Measurements from ENCODE around the gene RAB10.

The RAB10 gene

GRCh38 chr2:26182441-26182840 is 148.6 kb downstream of the RAB10 start:
- no peak overlapping the region for H3K4me3 ChIP-seq (ENCODE audit: low read depth, low read length)
- no peak for DNase-seq (ENCODE audit: low read depth)
- TF ChIP-seq MYC (IDR thresholded peaks at IDR 0.05; ENCODE audit: low read depth, low read length) (no peak), MAX (IDR thresholded peaks at IDR 0.05; ENCODE audit: low read depth, low read length) (no peak), CTCF (IDR thresholded peaks at IDR 0.05; ENCODE audit: low read depth, low read length) (no peak), POLR2A (IDR thresholded peaks at IDR 0.05; ENCODE audit: extremely low read depth, insufficient read length) (no peak)

GRCh38 chr2:26182887-26183630 is 149.2 kb downstream of the RAB10 start:
- DNase-seq (ENCODE audit: low read depth) = no peak
- TF ChIP-seq MYC (IDR thresholded peaks at IDR 0.05; ENCODE audit: low read depth, low read length) (no peak), POLR2A (IDR thresholded peaks at IDR 0.05; ENCODE audit: extremely low read depth, insufficient read length) (no peak), MAX (IDR thresholded peaks at IDR 0.05; ENCODE audit: low read depth, low read length) (no peak), CTCF (IDR thresholded peaks at IDR 0.05; ENCODE audit: low read depth, low read length) (no peak)
- no peak overlapping the region for H3K4me3 ChIP-seq (ENCODE audit: low read depth, low read length)

GRCh38 chr2:26184121-26184520 is 150.2 kb downstream of the RAB10 start:
- H3K4me3 ChIP-seq (ENCODE audit: low read depth, low read length) = no peak overlapping the region
- DNase-seq (ENCODE audit: low read depth) = no peak
- TF ChIP-seq POLR2A (IDR thresholded peaks at IDR 0.05; ENCODE audit: extremely low read depth, insufficient read length) (no peak), MAX (IDR thresholded peaks at IDR 0.05; ENCODE audit: low read depth, low read length) (no peak), CTCF (IDR thresholded peaks at IDR 0.05; ENCODE audit: low read depth, low read length) (no peak)

- TF ChIP-seq MAX (IDR thresholded peaks at IDR 0.05; ENCODE audit: low read depth, low read length) = no peak
- no peak for TF ChIP-seq POLR2A (IDR thresholded peaks at IDR 0.05; ENCODE audit: extremely low read depth, insufficient read length)
- no peak for TF ChIP-seq MYC (IDR thresholded peaks at IDR 0.05; ENCODE audit: low read depth, low read length)
- TF ChIP-seq CTCF (IDR thresholded peaks at IDR 0.05; ENCODE audit: low read depth, low read length) = peak; percentile 53
- peak; percentile 88 for DNase-seq (ENCODE audit: low read depth)
These were observed 150.8 kb downstream of the RAB10 start for GRCh38 chr2:26184555-26185303.

GRCh38 chr2:26185304-26185928 is 151.5 kb downstream of the RAB10 start:
- no peak for TF ChIP-seq POLR2A (IDR thresholded peaks at IDR 0.05; ENCODE audit: extremely low read depth, insufficient read length)
- no peak for TF ChIP-seq MAX (IDR thresholded peaks at IDR 0.05; ENCODE audit: low read depth, low read length)
- no peak for TF ChIP-seq MYC (IDR thresholded peaks at IDR 0.05; ENCODE audit: low read depth, low read length)
- no peak overlapping the region for H3K4me3 ChIP-seq (ENCODE audit: low read depth, low read length)
- peak; percentile 37 for DNase-seq (ENCODE audit: low read depth)

More at GRCh38 chr2:26184555-26185303, 150.8 kb downstream of the RAB10 start:
- H3K4me3 ChIP-seq (ENCODE audit: low read depth, low read length) = no peak overlapping the region

Data from NB4 (cell line).